GM18873 (cell line): Measurements from ENCODE around the gene PPP6R3.

Experiments
- ATAC-seq: cut with Tn5 transposase; IDR thresholded peaks from one replicate; pipeline ENCODE4 v1.9.1; 2021; ENCODE audit warnings: mild to moderate bottlenecking, moderate library complexity, moderate number of reproducible peaks; ENCODE audit not compliant: unreplicated experiment, low FRiP score

Gene PPP6R3

GRCh38 chr11:68660066-68660810 is 199.7 kb downstream of the PPP6R3 start:
- ATAC-seq: no peak

DNA sequence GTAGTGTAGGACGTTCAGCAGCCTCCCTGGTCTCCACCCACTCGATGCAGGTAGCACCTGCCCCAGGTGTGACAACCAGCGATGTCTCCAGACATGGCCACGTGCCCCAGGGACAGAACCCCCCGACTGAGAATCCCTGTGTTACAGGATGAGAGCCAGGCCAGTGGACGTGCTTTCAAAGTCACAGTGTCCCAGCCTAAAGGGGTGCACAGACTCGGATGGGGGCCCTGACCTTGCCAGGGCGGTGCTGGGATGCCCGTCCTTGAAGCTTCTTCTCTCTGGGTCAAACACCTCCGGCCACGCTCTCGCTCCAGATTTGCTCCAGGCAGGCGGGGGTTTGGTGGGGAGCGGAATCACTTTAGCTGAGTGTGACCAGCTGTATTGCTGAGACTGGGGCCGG is 200.5 kb downstream of the PPP6R3 start:
- no peak for ATAC-seq

DNA sequence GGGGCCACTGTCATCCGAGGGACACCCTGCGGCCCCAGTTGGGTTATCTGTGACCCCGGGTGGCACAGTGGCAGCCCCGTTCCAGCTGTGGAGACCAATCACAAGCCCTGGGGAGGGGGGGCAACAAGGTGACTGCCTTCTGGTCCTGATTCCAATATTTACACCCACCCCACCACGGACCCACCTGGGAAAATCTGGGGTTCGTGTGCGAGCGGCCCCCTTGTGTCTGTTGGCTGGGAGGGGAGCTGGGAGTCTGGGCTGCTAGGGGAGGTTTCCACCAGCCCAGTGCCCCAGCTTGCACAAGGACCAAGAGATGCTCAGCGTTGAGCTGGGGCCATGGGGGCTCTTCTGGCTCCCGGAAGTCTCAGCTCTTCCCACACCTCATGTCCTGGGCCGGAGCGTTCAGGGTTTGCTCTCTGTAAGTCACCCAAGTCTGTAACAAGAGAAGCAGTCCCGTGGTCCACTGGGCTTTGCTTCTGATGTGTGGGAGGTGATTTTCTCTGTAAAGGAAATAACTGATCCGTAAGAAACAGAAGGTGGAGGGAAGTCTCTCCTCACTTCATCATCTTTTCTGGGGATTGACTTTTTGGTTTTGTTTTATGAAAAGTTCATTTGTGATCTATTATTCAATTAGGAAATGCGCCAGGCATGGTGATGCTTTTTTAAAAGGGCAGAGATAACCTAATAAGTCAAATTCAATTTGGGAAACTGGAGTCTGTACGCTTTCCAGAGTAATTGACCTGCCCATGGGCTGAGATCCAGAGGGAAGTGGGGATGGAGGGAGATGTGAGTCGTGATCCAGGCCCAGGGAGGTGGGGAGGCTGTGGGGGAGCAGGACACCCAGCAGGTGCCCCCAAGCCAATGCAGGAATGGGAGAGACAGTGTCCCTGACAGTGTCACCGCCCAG is 201.4 kb downstream of the PPP6R3 start:
- ATAC-seq: no peak

- ATAC-seq: no peak
These were observed 203.0 kb downstream of the PPP6R3 start for GRCh38 chr11:68663482-68664010.

GRCh38 chr11:68664141-68664540 is 203.6 kb downstream of the PPP6R3 start:
- ATAC-seq: no peak

GRCh38 chr11:68664906-68665305 is 204.4 kb downstream of the PPP6R3 start:
- no peak for ATAC-seq
